GM23338 (cell line): ENCODE results near the gene WWOX.

Experiments used
- EZH2 ChIP-seq: fragments of 200-600 bp; sonication (generic); IDR thresholded peaks from one replicate; pipeline ENCODE4 v1.8.0; 2017; ENCODE audit warnings: antibody characterized with exemption, mild to moderate bottlenecking, low read depth; ENCODE audit not compliant: unreplicated experiment
- POLR2AphosphoS5 ChIP-seq: IDR thresholded peaks from 2 replicates; pipeline ENCODE4 v1.6.1; 2016; ENCODE audit warnings: antibody characterized with exemption, low read depth
- TF ChIP-seq, protein P1 (sequence below), 2 experiments: fragments of 200-600 bp in 1 of 2; sonication (generic) in 1 of 2; conservative IDR thresholded peaks; 2 replicates each; pipeline versions ENCODE4 v1.5.1 to v1.6.1; 2016 to 2017; ENCODE audit warnings: antibody characterized with exemption in 2 of 2, low read depth in 2 of 2, mild to moderate bottlenecking in 2 of 2, moderate library complexity in 1 of 2
- TF ChIP-seq, protein P2 (sequence below): IDR thresholded peaks from 2 replicates; pipeline ENCODE4 v1.6.1; 2016; ENCODE audit warnings: antibody characterized with exemption

DNA sequence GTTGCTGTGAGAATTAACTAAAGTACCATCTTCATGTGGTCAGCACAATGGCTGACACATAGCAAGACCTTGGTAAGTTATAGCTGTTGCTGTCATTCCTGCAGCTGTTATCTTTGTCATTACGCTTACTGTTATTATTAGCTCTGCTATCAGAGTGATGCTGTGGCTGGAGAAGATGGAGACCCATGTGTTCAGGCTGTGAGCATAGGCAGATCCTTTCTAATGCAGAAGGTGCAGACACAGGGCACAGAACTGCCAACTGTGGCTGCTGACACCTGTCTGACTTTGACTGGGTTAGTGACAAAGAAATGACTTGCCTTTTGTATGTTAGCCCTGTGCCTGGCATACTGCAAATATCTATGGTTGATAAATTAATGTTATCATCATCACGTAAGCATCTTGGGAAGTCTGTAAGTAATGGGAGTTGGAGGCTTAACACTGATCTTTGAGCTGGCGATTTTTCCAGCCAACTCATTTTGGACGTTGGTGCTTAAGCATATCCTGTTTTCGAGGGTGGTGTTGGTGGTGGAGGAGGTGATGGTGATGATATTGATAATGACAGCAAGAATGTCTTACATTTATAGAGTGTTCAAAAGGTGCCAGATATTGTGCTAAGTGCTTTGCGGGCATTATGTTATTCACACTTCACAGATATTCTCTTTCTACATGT is 695.3 kb downstream of the WWOX start:
- TF ChIP-seq EZH2 (no peak), POLR2AphosphoS5 (no peak)
- TF ChIP-seq, protein P1, sequence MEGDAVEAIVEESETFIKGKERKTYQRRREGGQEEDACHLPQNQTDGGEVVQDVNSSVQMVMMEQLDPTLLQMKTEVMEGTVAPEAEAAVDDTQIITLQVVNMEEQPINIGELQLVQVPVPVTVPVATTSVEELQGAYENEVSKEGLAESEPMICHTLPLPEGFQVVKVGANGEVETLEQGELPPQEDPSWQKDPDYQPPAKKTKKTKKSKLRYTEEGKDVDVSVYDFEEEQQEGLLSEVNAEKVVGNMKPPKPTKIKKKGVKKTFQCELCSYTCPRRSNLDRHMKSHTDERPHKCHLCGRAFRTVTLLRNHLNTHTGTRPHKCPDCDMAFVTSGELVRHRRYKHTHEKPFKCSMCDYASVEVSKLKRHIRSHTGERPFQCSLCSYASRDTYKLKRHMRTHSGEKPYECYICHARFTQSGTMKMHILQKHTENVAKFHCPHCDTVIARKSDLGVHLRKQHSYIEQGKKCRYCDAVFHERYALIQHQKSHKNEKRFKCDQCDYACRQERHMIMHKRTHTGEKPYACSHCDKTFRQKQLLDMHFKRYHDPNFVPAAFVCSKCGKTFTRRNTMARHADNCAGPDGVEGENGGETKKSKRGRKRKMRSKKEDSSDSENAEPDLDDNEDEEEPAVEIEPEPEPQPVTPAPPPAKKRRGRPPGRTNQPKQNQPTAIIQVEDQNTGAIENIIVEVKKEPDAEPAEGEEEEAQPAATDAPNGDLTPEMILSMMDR (conservative IDR thresholded peaks at IDR 0.05; ENCODE audit: low read depth in 2 of 2): no peak
- TF ChIP-seq, protein P2, sequence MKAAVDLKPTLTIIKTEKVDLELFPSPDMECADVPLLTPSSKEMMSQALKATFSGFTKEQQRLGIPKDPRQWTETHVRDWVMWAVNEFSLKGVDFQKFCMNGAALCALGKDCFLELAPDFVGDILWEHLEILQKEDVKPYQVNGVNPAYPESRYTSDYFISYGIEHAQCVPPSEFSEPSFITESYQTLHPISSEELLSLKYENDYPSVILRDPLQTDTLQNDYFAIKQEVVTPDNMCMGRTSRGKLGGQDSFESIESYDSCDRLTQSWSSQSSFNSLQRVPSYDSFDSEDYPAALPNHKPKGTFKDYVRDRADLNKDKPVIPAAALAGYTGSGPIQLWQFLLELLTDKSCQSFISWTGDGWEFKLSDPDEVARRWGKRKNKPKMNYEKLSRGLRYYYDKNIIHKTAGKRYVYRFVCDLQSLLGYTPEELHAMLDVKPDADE: no peak
